Renal cortical epithelial cell (primary cell): ENCODE measurements around the gene ZNF428. TPM values are rescaled to one million over a fixed set of nuclear protein-coding genes. Genes with fewer than 3 reads are reported as not detected.
"Not testable (repeated sequence)": the region's sequence is repeated elsewhere in the genome, so short reads cannot be mapped to it uniquely, and the experiment has no call there.

Experiments
- DNase-seq: peaks from one replicate; pipeline ENCODE4 v3.0.0-alpha.2; 2011; ENCODE audit warnings: low read depth
- total RNA-seq: library from RNA; depleted of rRNA; stranded (reverse); fragments of >200 nt; gene quantifications from 2 replicates; pipeline ENCODE4 v1.2.3, GENCODE V29; 2014

ZNF428 gene
- total RNA-seq, 1 donor from 2014 or later: 30.1 TPM

DNA sequence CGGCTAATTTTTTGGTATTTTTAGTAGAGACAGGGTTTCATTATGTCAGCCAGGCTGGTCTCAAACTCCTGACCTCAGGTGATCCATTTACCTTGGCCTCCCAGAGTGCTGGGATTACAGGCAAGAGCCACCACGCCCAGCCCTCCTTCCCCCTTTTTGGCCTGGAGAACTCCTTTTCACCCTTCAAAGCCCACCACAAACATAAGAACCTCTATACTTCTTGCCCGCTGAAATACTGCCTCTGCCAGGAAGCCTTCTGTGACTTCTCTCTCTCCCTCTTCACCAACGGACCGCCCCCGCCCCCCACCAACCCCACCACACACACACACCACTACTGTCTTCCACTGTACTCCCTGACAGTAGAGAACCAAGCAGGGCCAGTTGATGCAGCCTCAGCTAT, 2.5 kb downstream of the ZNF428 start:
- DNase-seq: no peak

DNA sequence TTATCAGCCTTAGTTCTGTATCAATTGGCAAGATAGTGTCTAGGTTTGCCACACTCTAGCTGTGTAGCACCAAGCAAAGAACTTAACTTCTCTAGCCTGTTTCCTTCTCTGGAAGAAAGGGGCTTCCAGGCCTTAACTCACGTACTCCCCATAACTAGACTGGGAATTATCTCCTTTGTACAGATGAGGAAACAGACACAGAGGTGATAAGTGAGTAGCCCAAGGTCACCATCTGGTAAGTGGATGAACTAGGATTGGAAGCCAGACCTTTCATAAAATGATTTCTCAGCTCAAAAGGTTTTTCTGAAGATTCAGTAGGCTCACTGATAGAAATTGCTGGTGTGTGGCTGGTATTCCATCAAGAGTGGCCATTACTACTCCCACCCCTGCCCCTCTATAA, 3.1 kb downstream of the ZNF428 start:
- no peak for DNase-seq

DNA sequence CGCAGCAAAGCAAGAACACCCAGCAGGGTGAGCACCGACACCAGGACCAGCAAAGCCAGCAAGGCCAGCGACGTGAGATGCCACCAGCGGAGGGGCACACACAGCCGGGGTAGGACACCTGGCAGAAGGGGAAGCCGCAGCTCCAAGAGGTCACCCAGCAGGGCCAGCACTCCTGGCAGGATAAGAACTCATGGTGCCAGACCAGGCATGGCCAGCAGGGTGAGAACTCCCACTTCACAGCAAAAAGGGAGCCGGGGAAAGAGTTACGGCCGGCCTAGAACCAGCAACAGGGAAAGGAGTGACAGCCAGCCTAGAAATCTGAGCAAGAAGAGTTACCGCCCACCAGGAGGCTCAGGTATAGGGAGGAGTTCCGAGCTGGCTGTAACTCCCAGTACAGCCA, 7.1 kb downstream of the ZNF428 start:
- DNase-seq: no peak

DNA sequence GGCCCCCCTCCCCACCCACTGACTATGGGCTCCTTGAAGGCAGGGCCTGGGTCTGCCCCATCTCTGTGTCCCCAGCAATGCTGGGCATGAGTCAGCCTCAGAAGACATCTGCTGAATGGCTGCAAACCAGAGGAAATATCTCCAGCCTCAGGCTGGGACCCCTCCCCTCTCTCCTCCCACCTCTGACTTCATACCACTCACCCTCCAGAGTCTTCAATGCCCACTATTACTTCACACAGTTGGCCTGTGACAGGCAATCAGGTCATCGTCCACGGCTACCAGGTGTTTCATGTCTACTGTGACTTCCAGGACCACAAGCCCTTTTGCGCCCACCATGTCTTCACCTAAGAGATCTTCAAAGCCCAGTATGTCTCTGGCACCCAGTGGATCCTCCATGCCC, 7.6 kb downstream of the ZNF428 start, which contains the start of gene SRRM5:
Gene SRRM5, plus strand, starts transcription at position 301 of the 400 bp plus-strand sequence. Its CDS starts 34 bp downstream, at position 335.
- DNase-seq: no peak

DNA sequence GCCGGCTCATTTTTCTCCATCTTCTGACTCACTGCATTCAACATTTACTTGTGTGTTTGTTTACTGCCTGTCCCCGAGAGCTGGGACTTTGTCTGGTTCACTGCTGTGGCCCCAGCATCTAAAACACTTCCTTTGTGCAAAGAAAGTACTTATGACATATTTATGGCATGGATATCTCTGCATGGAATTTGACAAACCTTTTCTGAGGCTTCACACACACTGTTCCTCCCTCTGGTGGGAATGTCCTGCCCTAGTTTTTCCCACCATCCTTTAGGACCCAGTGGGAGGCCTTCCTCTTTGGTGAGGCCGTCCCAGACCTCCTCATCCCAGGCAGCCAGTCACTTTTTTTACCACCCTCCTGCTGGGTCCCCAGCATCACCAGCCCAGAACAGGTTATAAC, 8.9 kb downstream of the ZNF428 start:
- no peak for DNase-seq

DNA sequence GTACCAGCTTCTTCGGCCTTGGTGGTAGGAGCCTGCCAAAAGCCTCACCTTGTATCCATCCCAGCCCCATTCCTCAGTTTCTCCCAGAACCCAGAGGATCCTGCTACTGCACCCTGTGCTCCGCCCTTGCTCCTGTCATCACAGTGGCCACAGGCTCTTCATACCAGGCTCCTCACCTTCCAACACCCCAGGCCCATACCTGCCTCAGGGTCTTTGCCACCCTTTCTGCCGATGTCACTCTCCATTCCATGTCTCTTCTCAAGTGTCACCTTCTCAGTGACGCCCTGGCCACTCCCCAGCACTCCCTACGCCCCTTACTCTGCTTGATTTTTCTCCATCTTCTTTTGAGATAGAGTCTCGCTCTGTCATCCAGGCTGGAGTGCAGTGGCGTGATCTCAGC, 9.6 kb downstream of the ZNF428 start:
- DNase-seq: no peak

DNA sequence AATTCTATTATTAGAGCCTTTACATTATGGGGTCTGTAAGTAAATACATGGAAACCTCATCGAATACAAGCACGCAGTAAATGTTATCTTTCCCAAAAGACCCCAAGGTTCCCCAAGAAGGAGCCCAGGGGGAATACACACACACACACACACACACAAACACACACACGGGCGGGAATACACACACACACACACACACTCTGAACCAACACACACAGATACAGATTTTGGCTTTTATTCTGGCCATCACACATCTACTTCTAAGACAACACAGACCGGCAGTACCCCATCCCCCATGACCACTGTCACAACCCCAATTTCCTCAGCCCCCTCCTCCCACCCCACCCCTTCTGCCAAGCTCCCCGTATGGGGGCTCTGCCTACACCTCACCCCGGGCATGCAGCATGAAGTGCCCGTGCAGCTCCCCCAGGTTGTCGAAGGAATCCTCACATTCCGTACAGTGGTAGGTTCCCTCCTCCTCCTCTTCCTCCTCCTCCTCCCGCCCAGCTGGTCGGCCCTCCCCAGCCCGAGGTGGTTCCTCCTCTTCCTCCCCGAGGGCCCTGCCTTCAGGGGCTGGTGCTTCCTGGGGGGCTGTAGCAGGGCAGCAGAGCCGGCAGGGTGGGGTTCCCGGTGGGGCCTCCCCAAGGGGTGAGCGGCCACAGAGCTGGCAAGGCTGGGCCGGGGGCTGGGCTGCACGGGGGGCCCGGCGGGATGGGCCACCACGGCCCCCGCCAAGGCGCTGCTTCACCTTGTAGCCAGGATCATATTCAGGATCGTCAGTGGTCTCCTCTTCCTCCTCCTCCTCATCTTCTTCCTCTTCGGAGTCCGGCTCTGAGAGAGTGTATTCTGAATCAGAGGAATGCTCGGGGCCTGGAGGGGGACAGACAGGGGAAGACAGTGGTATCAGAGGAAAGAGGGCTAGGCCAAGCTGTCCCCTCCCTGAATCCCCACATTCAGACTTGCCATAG, 11.9 kb downstream of the ZNF428 start:
- DNase-seq: no peak

DNA sequence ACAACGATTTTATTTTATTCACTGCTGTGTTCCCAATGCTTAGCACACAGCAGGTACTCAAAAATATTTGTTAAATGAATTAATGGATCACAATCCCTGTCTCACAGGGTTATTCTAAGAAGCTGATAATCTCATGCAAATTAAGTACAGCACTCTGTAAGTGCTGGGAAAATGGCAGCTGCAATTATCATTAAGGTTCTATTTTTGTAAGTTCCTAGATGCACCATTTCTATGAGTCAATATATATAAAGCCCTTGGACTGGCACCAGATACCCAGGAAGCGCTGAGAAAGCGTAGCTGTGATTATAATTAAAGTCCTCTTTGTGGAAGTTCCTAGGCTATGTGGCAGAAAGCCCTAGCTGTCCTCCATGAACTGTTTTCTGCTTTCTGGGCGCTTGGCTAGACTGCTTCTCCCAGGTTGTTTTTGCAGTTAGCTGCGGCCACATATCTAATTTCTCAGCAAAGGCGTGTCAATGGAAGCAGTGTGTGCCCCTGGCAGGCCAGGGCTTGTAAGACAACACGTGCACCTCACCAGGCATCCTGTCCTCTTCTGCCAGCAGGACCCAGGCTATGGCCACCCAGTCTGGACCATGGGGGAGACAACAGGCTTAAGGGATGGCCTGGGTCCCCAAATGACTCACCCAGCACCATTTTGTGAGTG, 12.7 kb downstream of the ZNF428 start:
- no peak for DNase-seq

DNA sequence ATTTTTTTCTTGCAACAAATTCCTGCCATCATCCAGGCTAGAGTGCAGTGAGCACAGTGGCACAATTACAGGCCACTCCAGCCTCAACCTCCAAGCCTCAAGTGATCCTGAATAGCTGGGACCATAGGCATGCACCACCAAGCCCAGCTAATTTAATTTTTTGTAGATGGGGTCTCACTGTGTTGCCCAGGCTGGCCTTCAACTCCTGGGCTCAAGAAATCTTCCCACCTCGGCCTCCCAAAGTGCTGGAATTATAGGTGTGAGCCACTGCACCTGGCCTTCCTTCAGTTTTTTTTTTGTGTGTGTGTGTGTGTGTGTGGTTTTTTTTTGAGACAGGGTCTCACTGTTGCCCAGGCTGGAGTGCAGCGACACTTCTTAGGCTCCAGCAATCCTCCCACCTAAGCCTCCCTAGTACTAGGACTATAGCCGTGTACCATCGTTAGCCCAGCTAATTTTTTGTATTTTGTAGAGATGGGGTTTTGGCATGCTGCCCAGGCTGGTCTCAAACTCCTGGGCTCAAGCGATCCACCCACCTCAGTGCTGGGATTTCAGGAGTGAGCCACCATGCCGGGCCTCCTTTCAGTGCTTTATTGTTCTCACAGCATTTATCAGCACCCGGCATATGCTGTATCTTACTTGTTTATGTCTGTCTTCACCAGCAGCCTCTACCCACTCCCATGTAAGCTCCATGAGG, 13.4 kb downstream of the ZNF428 start:
- no peak for DNase-seq

DNA sequence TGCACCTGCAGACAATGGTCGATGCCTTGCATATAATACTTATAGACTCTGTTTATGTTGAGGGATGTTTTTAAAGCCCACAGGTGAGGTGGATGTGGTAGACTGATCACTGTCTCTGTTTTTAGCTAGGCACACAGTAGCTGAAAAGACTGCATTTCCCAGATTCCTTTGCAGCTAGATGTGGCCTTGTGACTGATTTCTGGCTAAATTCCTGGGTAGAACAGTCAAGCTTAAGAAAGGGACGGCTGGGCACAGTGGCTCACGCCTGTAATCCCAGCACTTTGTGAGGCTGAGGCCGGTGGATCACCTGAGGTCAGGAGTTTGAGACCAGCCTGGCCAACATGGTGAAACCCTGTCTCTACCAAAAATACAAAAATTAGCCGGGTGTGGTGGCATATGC, 19.1 kb downstream of the ZNF428 start:
- not testable (repeated sequence) for DNase-seq

DNA sequence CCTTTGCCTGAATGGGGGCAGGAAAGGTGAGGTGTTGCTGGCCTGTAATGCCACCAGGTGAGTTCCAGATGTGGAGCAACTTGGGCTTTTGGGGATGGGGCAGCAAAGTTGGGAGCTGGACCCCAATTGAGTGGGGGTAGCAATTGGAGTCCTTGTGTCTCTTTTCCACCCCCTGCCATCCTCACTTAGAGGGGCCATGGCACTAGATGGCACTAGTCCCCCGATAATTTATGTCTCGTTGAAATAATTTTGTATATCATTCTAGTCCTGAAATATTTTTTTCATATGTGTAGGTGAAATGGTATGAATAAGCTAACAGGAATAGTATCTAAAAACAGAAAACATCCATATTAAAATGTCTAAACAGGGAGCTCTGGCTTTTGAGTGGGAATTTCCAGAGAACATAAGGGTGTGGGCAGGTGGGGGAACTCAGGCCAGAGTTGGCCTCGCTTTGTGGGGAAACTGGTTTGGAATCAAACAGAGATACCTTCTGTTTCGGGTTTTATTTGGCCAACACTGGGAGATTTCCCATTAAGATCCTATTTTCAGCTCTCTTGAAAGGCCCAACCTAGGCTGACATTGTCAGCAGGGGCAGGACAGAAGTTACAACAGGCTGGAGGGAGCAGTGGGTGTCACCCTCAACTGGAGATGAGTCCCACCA, 19.7 kb downstream of the ZNF428 start:
- DNase-seq: no peak

DNA sequence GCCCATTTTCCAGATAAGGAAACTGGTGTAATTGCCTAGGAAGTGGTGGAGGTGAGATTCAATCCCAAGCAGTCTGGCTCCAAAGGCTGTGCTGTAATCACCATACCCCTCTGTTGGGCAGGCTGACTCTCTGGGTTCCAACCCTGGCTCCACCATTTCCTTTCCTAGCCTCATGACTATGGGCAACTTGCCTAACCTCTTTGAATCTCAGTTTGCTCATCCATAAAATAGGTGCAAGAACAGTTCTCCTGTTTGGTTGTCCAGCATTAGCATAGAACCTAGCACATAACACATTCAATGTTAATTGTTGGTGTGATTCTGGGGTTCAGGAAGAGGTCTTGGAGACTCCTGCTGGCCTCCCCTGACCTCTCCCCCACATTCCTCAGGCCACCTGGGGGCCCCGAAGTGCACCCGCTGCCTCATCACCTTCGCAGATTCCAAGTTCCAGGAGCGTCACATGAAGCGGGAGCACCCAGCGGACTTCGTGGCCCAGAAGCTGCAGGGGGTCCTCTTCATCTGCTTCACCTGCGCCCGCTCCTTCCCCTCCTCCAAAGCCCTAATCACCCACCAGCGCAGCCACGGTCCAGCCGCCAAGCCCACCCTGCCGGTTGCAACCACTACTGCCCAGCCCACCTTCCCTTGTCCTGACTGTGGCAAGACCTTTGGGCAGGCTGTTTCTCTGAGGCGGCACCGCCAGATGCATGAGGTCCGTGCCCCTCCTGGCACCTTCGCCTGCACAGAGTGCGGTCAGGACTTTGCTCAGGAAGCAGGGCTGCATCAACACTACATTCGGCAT, 20.8 kb downstream of the ZNF428 start:
- DNase-seq: no peak

DNA sequence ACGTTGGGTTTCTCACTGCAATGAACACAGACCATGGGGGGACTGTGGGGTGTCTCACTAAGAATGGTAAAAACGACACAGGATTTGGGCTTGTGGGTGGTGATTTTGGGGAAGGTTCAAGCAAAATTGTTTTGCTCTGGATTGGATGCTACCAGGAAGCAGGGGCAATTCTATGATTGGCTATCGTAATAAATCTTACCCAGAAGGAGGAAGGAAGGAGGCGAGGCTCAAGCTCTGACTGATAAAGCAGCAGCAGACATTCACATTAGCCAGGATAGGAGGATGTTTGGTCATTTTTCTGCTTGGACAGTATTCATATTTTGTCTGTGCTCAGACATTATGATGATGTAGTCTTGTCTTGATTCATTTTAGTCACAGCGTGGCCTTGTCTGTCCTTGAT, 21.6 kb downstream of the ZNF428 start:
- no peak for DNase-seq

DNA sequence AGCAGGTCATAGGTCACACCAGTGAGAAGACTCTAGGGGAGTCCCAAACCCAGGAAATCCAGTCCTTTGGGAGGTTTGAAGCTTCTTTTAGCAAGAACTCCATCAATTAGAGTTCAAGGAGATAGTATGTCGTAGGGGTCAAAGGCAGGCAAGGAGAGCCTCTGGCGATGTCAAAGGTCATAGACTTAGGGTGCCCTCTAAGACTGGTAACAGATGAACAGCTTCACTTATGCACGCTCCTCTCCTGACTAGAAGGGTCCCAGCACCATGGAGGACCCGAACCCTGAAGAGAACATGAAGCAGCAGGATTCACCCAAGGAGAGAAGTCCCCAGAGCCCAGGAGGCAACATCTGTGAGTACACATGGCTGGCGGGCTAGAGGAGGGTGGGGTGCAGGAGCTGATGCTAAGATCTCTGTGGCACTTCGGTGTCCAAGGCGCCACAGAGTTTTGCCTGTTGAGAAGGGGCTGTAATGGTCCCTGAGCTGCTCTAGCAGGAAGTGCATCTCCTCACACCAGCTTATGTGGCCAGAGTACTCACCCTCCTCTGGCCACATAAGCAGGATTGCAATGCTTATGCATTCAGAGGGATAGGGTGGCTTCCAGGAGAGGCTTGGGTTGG, 22.5 kb downstream of the ZNF428 start:
- DNase-seq: no peak

DNA sequence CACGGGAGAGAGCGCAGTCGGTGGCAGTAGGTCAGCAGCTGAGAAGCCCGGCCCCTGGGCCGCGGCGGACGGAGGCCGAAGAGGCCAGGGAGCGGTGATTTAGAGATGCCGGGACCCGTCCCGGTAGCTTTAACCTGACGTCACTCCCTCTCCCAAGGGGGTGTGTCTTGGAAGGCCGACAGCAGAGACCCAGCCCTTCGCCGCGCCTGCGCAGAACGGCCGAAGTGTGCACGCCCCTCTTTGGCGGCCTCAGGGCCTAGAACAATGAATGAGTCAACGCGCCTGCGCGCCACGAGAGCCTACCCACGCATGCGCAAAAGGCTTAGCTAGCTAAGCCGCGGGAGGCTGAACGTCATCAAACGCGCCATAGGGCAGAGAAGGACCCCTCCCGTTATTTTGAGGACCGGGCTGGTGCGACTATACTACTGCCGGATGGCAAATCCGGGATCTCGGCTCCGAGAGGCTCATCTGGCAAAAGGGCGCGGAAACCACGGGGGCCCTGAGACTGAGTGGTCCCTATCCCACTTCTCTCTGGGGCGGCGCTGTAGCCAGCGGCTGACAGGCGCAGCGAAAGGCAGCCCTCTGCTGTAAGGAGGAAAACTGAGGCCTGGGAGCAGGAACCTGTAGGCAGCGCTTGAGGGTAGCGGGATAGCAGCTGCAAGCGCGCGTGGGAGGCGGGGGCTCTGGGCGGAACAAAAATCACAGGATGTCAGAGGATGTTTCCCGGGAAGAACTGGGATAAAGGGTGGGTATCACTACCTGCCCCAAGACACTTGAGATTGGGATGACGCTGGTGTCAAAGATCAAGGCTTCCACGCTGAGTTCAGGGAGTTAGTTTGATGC, 23.2 kb downstream of the ZNF428 start, which contains the start of the genes IRGQ and ZNF576:
Gene IRGQ, minus strand, starts transcription at position 136 of the 843 bp plus-strand sequence. CDS start 796 bp downstream, outside the sequence.
Gene ZNF576, plus strand, starts transcription at position 597 of the 843 bp plus-strand sequence. CDS start 514 bp downstream, outside the sequence.
- DNase-seq: peak; percentile 98

DNA sequence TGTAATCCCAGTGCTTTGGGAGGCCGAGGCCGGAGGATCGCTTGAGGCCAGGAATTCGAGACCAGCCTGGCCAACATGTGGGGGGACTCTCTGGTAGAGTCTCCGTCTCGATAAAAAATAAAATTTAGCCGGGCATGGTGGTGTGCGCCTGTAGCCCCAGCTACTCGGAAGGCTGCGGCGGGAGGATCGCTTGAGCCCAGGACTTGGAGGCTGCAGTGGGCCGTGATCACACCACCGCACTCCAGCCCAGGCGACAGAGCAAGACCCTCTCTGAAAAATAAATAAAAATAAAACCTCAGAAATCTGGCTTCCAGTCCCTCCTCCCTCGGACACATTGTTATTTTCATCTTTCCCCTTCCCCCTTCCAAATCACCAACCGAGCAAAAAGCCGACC, 23.8 kb downstream of the ZNF428 start:
- DNase-seq: no peak

DNA sequence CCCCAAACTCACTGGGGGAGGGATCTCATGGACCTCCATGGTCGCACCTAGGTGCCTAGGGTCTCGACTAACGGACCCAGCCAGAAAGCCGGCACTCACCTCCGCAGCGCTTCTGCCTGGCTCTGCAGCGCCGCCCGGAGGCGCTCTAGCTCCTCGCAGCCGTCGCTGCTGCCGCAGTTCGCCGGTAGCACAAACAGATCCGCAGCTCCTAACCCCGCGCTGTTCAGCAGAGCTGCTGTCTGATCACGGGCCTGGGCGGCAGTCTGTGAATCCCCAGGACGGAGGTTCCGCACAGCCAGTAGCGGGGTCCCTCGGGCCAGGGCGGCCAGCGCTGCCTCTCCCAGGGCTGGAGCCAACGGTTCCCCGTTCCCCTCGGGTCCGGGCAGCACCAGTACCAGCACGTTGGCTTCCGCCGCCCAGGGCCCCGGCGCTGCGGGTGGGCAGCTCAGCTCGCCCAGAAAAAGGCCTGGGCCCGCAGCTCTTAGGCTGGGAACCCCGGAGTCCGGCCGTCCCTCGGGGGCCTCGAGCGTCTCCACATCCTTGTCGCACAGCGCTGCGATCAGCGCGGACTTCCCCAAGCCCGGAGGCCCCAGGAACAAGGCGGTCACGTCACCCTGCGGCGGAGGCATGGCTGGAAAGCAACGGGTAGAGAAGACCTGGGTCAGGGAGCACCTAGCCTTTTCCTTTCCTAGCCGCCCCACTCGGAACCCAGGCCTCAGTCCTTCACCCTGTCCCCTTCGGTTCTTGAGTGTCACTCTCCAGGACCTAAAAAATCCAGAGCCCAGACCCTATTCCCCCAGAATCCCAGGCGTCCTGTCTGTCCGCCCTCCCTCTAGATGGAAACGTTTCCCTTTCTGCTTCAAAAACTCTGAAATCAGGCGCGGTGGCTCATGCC, 24.5 kb downstream of the ZNF428 start:
- DNase-seq: peak; percentile 48

DNA sequence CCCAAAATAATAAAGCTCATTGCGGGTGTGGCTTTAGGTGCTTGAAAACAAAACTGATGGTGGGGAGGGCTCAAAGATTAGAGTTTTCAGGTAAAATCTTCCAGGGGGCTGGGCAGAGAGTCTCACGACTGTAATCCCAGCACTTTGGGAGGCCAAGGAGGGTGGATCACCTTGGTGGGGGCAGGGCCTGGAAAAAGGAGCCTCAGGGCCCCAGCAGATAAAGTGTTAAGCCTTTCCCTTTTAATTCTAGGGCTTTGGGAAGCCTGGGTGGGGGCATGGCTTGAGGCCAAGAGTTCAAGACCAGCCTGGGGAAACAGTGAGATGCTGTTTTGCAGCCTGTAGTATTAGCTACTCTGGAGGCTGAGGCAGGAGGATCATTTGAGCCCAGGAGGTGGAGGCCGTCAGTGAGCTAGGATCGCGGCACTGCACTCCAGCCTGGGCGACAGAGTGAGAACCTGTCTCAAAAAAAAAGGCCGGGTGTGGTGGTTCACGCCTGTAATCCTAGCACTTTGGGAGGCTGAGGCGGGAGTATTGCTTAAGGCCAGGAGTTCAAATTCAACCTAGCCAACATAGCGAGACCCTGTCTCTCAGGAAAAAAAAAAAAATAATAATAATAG, 25.2 kb downstream of the ZNF428 start:
- DNase-seq: no peak
